Activated CD4-positive, alpha-beta T cell treated with anti-CD3 and anti-CD28 coated beads, Interleukin-2, Interleukin-6, amounts not matched to agents 100 ng/mL and 50 ng/mL, durations not matched to agents 16 hours and 8 hours (primary cell): ENCODE data around the gene PSMD11.
"Not testable (repeated sequence)": the region's sequence is repeated elsewhere in the genome, so short reads cannot be mapped to it uniquely, and the experiment has no call there.

ENCODE experiments used
- DNase-seq: peaks from one replicate; pipeline ENCODE4 v3.0.0-alpha.2; 2020

PSMD11 gene

GRCh38 chr17:32515677-32516383, 71.5 kb downstream of the PSMD11 start:
- DNase-seq = no peak

- no peak for DNase-seq
Observed at GRCh38 chr17:32516450-32516849, 72.1 kb downstream of the PSMD11 start.

GRCh38 chr17:32516940-32517701, 72.8 kb downstream of the PSMD11 start:
- peak; percentile 18 for DNase-seq

- no peak for DNase-seq
Observed at GRCh38 chr17:32517982-32518381, 73.7 kb downstream of the PSMD11 start.

GRCh38 chr17:32518646-32519227, 74.4 kb downstream of the PSMD11 start:
- no peak for DNase-seq

GRCh38 chr17:32519228-32520103, 75.2 kb downstream of the PSMD11 start:
- DNase-seq = peak; percentile 63

- peak; percentile 33 for DNase-seq
Observed at GRCh38 chr17:32520104-32520701, 75.9 kb downstream of the PSMD11 start.

GRCh38 chr17:32520737-32521404, 76.6 kb downstream of the PSMD11 start:
- DNase-seq = no peak

- peak; percentile 92 for DNase-seq
Observed at GRCh38 chr17:32523017-32523680, 78.8 kb downstream of the PSMD11 start.

- DNase-seq = peak; percentile 76
Observed at GRCh38 chr17:32523827-32524552, 79.7 kb downstream of the PSMD11 start.

GRCh38 chr17:32524553-32524880, 80.2 kb downstream of the PSMD11 start:
- DNase-seq = not testable (repeated sequence)

- DNase-seq = no peak
Observed at GRCh38 chr17:32525122-32525521, 80.8 kb downstream of the PSMD11 start.

- no peak for DNase-seq
Observed at GRCh38 chr17:32527146-32527545, 82.8 kb downstream of the PSMD11 start.

- DNase-seq = no peak
Observed at GRCh38 chr17:32528825-32529224, 84.5 kb downstream of the PSMD11 start.

GRCh38 chr17:32529604-32530003, 85.3 kb downstream of the PSMD11 start:
- no peak for DNase-seq
